Thyroid gland (tissue), 4 donors: ENCODE data around the gene TCP11.

Experiments used
- POLR2A ChIP-seq, 2 donors: fragments of 450-650 bp; IDR thresholded peaks; one replicate each; pipeline ENCODE4 v1.6.1; 2017; ENCODE audit warnings: antibody characterized with exemption in 2 of 2, mild to moderate bottlenecking in 2 of 2, moderate library complexity in 1 of 2
- TF ChIP-seq, protein P1 (sequence below), 6 experiments: fragments of 200-600 bp in 3 of 6; fragments of 450-650 bp in 3 of 6; sonication (generic) in 3 of 6; IDR thresholded peaks; one replicate each; pipeline ENCODE4 v1.5.1; 2016 to 2019; ENCODE audit warnings: antibody characterized with exemption in 6 of 6, mild to moderate bottlenecking in 2 of 6, inconsistent platforms in 1 of 6, moderate library complexity in 1 of 6

DNA sequence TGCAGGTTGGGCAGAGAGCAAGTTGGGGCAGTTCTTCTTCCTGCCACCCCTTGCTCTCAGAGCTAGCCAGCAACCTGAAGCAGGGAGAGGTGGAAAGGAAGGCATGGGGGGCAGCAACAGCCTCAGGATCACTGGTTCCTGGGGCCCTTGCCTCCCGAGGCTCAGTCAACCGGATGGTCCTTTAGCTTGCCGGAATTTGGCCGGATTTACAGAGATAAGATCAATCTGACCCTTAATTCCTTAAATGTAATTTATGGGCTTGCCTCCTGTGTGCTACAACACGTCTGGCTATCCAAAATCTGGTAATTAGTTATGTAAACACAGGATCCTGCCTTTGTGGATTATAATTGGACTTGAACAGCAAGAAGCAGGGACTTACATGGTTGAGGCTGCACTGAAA, 19.5 kb upstream of the TCP11 start:
- TF ChIP-seq, protein P1, sequence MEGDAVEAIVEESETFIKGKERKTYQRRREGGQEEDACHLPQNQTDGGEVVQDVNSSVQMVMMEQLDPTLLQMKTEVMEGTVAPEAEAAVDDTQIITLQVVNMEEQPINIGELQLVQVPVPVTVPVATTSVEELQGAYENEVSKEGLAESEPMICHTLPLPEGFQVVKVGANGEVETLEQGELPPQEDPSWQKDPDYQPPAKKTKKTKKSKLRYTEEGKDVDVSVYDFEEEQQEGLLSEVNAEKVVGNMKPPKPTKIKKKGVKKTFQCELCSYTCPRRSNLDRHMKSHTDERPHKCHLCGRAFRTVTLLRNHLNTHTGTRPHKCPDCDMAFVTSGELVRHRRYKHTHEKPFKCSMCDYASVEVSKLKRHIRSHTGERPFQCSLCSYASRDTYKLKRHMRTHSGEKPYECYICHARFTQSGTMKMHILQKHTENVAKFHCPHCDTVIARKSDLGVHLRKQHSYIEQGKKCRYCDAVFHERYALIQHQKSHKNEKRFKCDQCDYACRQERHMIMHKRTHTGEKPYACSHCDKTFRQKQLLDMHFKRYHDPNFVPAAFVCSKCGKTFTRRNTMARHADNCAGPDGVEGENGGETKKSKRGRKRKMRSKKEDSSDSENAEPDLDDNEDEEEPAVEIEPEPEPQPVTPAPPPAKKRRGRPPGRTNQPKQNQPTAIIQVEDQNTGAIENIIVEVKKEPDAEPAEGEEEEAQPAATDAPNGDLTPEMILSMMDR (IDR thresholded peaks at IDR 0.05) = no peak
- no peak for TF ChIP-seq POLR2A (IDR thresholded peaks at IDR 0.05)
